GM19372 (cell line): ENCODE results near the gene AHI1.
"Not testable (repeated sequence)": the region's sequence is repeated elsewhere in the genome, so short reads cannot be mapped to it uniquely, and the experiment has no call there.

Source experiments
- ATAC-seq: cut with Tn5 transposase; IDR thresholded peaks from one replicate; pipeline ENCODE4 v1.9.1; 2021; ENCODE audit warnings: mild to moderate bottlenecking, low read depth, moderate library complexity; ENCODE audit not compliant: unreplicated experiment

The AHI1 gene

GRCh38 chr6:135506270-135506997, 8.9 kb upstream of the AHI1 start:
- peak; percentile 77 for ATAC-seq

GRCh38 chr6:135505648-135506047, 8.1 kb upstream of the AHI1 start:
- ATAC-seq: no peak

- ATAC-seq: no peak
These were observed 7.7 kb upstream of the AHI1 start for GRCh38 chr6:135505222-135505621.

- no peak for ATAC-seq
These were observed 7.2 kb upstream of the AHI1 start for GRCh38 chr6:135504734-135505133.

- ATAC-seq: no peak
These were observed 6.3 kb upstream of the AHI1 start for GRCh38 chr6:135503703-135504475.

- ATAC-seq: no peak
These were observed 2.2 kb upstream of the AHI1 start for GRCh38 chr6:135499441-135500340.

- ATAC-seq: no peak
These were observed 773 bp upstream of the AHI1 start for GRCh38 chr6:135498185-135498841.

- ATAC-seq: no peak
These were observed 634 bp downstream of the AHI1 start for GRCh38 chr6:135496800-135497411.

GRCh38 chr6:135493218-135493961, 4.2 kb downstream of the AHI1 start:
- ATAC-seq: no peak

GRCh38 chr6:135490381-135490780, 7.2 kb downstream of the AHI1 start:
- no peak for ATAC-seq

- no peak for ATAC-seq
These were observed 9.5 kb downstream of the AHI1 start for GRCh38 chr6:135488023-135488422.

- not testable (repeated sequence) for ATAC-seq
These were observed 13.6 kb downstream of the AHI1 start for GRCh38 chr6:135483903-135484302.

GRCh38 chr6:135481783-135482369, 15.7 kb downstream of the AHI1 start:
- ATAC-seq: no peak

- ATAC-seq: no peak
These were observed 17.9 kb downstream of the AHI1 start for GRCh38 chr6:135479601-135480000.

- no peak for ATAC-seq
These were observed 18.9 kb downstream of the AHI1 start for GRCh38 chr6:135478626-135479025.

GRCh38 chr6:135475292-135475886, 22.2 kb downstream of the AHI1 start:
- no peak for ATAC-seq

- no peak for ATAC-seq
These were observed 23.2 kb downstream of the AHI1 start for GRCh38 chr6:135474362-135474761.

GRCh38 chr6:135465903-135466302, 31.6 kb downstream of the AHI1 start:
- no peak for ATAC-seq

- no peak for ATAC-seq
These were observed 32.2 kb downstream of the AHI1 start for GRCh38 chr6:135465307-135465706.
